Neural cell (in vitro differentiated cells): ENCODE measurements around the gene HNF1B. TPM values are rescaled to one million over a fixed set of nuclear protein-coding genes. Genes with fewer than 3 reads are reported as not detected.

Source experiments
- H2AFZ ChIP-seq: fragments of 200-600, 300-800 bp; sonication (generic), shearing (Covaris generic); 2 replicates; pipeline ENCODE4 v1.6.0; 2014; ENCODE audit warnings: low read depth, mild to moderate bottlenecking, antibody characterized with exemption, low read length, moderate library complexity
- H3F3A ChIP-seq: fragments of 200-600 bp; shearing (Covaris generic); 2 replicates; pipeline ENCODE4 v1.6.1; 2016; ENCODE audit warnings: mild to moderate bottlenecking, moderate library complexity, mixed read lengths, antibody characterized with exemption, low read length; ENCODE audit not compliant: insufficient read depth, poor library complexity, severe bottlenecking
- H3K27ac ChIP-seq: fragments of 200-600, 300-800 bp; sonication (generic), shearing (Covaris generic); 2 replicates; pipeline ENCODE4 v1.5.1; 2014; ENCODE audit warnings: mild to moderate bottlenecking, low read length, moderate library complexity
- H3K27me3 ChIP-seq: fragments of 300-800, 200-600 bp; sonication (generic), shearing (Covaris generic); 2 replicates; pipeline ENCODE4 v1.6.0; 2014; ENCODE audit warnings: mild to moderate bottlenecking, low read depth, low read length, moderate library complexity; ENCODE audit not compliant: insufficient read depth
- H3K36me3 ChIP-seq: fragments of 300-800, 200-600 bp; sonication (generic), shearing (Covaris generic); 2 replicates; pipeline ENCODE4 v1.5.1; 2014; ENCODE audit warnings: mild to moderate bottlenecking, antibody characterized with exemption, low read length, moderate library complexity; ENCODE audit not compliant: insufficient read depth
- H3K4me2 ChIP-seq: fragments of 300-800, 200-600 bp; sonication (generic), shearing (Covaris generic); 2 replicates; pipeline ENCODE4 v1.6.0; 2014; ENCODE audit warnings: mild to moderate bottlenecking, low read length
- H3K4me3 ChIP-seq: fragments of 300-800, 200-600 bp; sonication (generic), shearing (Covaris generic); 2 replicates; pipeline ENCODE4 v1.5.1; 2014; ENCODE audit warnings: mild to moderate bottlenecking, low read length, moderate library complexity
- H3K79me2 ChIP-seq: fragments of 200-600 bp; shearing (Covaris generic); replicated peaks from 2 replicates; pipeline ENCODE4 v1.6.0; 2014; ENCODE audit warnings: mild to moderate bottlenecking, low read length, moderate library complexity; ENCODE audit not compliant: insufficient read depth
- H3K9ac ChIP-seq: fragments of 300-800, 200-600 bp; sonication (generic), shearing (Covaris generic); 2 replicates; pipeline ENCODE4 v1.6.1; 2016; ENCODE audit warnings: mild to moderate bottlenecking, low read length, mixed read lengths
- H3K9me2 ChIP-seq: fragments of 200-600 bp; shearing (Covaris generic); 2 replicates; pipeline ENCODE4 v1.6.1; 2016; ENCODE audit warnings: mild to moderate bottlenecking, low read length, mixed read lengths; ENCODE audit not compliant: insufficient read depth
- H3K9me3 ChIP-seq: fragments of 200-600, 300-800 bp; sonication (generic), shearing (Covaris generic); 2 replicates; pipeline ENCODE4 v1.6.1; 2016; ENCODE audit warnings: mild to moderate bottlenecking, mixed run types, low read length, moderate library complexity, mixed read lengths
- H4K20me1 ChIP-seq: fragments of 200-600 bp; shearing (Covaris generic); 2 replicates; pipeline ENCODE4 v1.6.1; 2016; ENCODE audit warnings: mild to moderate bottlenecking, mixed run types; ENCODE audit not compliant: insufficient read depth
- CTCF ChIP-seq: fragments of 450-650 bp; IDR thresholded peaks from 2 replicates; pipeline ENCODE4 v1.5.1; 2014; ENCODE audit warnings: antibody characterized with exemption, mild to moderate bottlenecking, moderate library complexity; ENCODE audit not compliant: poor library complexity, severe bottlenecking
- EP300 ChIP-seq: fragments of 450-650 bp; conservative IDR thresholded peaks from 2 replicates; pipeline ENCODE4 v1.6.1; 2014; ENCODE audit warnings: antibody characterized with exemption, mild to moderate bottlenecking, moderate library complexity; ENCODE audit not compliant: poor library complexity, severe bottlenecking
- EZH2 ChIP-seq: fragments of 200-600, 300-800 bp; shearing (Covaris generic), sonication (generic); IDR thresholded peaks from 2 replicates; pipeline ENCODE4 v1.6.1; 2014; ENCODE audit warnings: antibody characterized with exemption, low read length, borderline replicate concordance, mild to moderate bottlenecking; ENCODE audit not compliant: insufficient read depth, poor library complexity, severe bottlenecking
- MXI1 ChIP-seq: fragments of 450-650 bp; conservative IDR thresholded peaks from 2 replicates; pipeline ENCODE4 v1.6.1; 2014; ENCODE audit warnings: antibody characterized with exemption, mild to moderate bottlenecking; ENCODE audit not compliant: poor library complexity, severe bottlenecking
- POLR2AphosphoS5 ChIP-seq: IDR thresholded peaks from 2 replicates; pipeline ENCODE4 v1.6.1; 2012
- RAD21 ChIP-seq: fragments of 450-650 bp; conservative IDR thresholded peaks from 2 replicates; pipeline ENCODE4 v1.6.1; 2014; ENCODE audit warnings: antibody characterized with exemption, mild to moderate bottlenecking, moderate library complexity
- REST ChIP-seq: IDR thresholded peaks from 2 replicates; pipeline ENCODE4 v1.6.1; 2012; ENCODE audit warnings: borderline replicate concordance
- SMC3 ChIP-seq: fragments of 450-650 bp; conservative IDR thresholded peaks from 2 replicates; pipeline ENCODE4 v1.6.1; 2014; ENCODE audit warnings: antibody characterized with exemption, mild to moderate bottlenecking, moderate library complexity; ENCODE audit not compliant: poor library complexity
- TAF1 ChIP-seq: IDR thresholded peaks from 2 replicates; pipeline ENCODE4 v1.6.1; 2012; ENCODE audit warnings: low read depth
- polyA plus RNA-seq: library from polyadenylated mRNA; depleted of rRNA; stranded (reverse); fragments of >200 nt; gene quantifications from 2 replicates; pipeline ENCODE4 v1.2.3, GENCODE V29; 2014

HNF1B gene
- polyA plus RNA-seq, 1 donor from 2014 or later = not detected

DNA sequence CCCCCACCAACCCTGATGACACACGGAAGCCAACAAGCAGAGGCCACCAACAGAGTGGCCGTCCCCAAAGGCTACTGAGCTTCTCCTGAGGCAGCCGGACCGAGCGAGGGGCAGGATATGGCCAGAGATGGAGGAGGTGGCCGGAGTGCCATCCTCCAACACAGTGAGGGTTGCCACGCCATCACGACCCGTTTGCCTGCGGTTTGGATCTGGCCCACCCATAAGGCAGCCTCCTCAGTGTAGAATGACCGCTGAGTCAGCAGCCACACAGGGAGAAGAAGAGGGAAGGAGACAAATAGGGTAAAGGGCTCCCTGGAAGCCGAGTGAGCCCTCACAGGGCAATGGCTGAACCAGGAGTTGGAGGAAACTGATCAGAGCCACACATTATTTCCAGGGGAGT is 13.8 kb downstream of the HNF1B start:
- Histone ChIP-seq H3F3A (no peaks in the 10 kb centered on the region), H3K27me3 (no peaks in the 10 kb centered on the region), H3K4me3 (no peak overlapping the region), H3K27ac (no peak overlapping the region), H3K9ac (no peak overlapping the region), H2AFZ (no peak overlapping the region), H3K4me2 (no peak overlapping the region), H4K20me1 (no peaks in the 10 kb centered on the region), H3K36me3 (no peaks in the 10 kb centered on the region), H3K9me3 (no peaks in the 10 kb centered on the region), H3K9me2 (no peaks in the 10 kb centered on the region), H3K79me2 (no peaks in the 10 kb centered on the region)
- TF ChIP-seq TAF1 = no peak
- no peak for TF ChIP-seq POLR2AphosphoS5
- no peak for TF ChIP-seq MXI1
- TF ChIP-seq EZH2 = no peak
- TF ChIP-seq RAD21 = no peak
- no peak for TF ChIP-seq CTCF
- no peak for TF ChIP-seq EP300
- TF ChIP-seq REST = no peak
- no peak for TF ChIP-seq SMC3

DNA sequence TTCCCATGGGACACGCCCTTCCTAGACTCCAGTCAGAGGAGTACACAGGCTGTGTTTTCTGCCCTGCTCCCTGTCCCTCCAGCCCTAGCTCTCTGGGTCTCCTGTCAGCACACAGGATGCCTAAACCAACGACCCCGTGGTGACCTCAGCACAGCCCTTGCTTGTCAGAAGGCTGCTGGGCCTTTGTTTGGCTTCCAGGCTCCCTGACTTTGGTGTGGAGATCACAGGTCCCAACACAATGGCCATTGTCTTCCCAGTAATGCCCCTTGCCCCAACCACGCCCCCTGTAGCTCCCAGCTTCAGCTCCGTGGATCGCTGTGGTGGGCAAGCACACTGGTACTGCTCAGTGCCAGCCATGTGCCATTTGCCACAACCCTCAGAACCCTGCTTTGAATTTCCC is 15.0 kb downstream of the HNF1B start:
- Histone ChIP-seq H3K4me3 (no peak overlapping the region), H3K27ac (no peak overlapping the region), H3K9ac (no peak overlapping the region), H3K36me3 (no peaks in the 10 kb centered on the region), H3K27me3 (no peaks in the 10 kb centered on the region), H3K4me2 (no peak overlapping the region), H3K9me3 (no peaks in the 10 kb centered on the region), H4K20me1 (no peaks in the 10 kb centered on the region), H3K79me2 (no peaks in the 10 kb centered on the region), H3K9me2 (no peaks in the 10 kb centered on the region), H3F3A (no peaks in the 10 kb centered on the region), H2AFZ (no peak overlapping the region)
- no peak for TF ChIP-seq SMC3
- TF ChIP-seq EP300 = no peak
- TF ChIP-seq REST = no peak
- TF ChIP-seq MXI1 = no peak
- TF ChIP-seq CTCF = no peak
- TF ChIP-seq TAF1 = no peak
- TF ChIP-seq EZH2 = no peak
